GM12872 (cell line): ENCODE measurements around the gene LRFN2.

Experiments used
- CTCF ChIP-seq: IDR thresholded peaks from 3 replicates; pipeline ENCODE4 v1.5.1; 2011; ENCODE audit warnings: low read depth, mild to moderate bottlenecking, low read length, moderate library complexity; ENCODE audit not compliant: insufficient read depth

Gene LRFN2

GRCh38 chr6:40352527-40353170 lies 234.5 kb downstream of the LRFN2 start:
- no peak for TF ChIP-seq CTCF

- no peak for TF ChIP-seq CTCF
These were observed 235.2 kb downstream of the LRFN2 start for GRCh38 chr6:40352006-40352405.

DNA sequence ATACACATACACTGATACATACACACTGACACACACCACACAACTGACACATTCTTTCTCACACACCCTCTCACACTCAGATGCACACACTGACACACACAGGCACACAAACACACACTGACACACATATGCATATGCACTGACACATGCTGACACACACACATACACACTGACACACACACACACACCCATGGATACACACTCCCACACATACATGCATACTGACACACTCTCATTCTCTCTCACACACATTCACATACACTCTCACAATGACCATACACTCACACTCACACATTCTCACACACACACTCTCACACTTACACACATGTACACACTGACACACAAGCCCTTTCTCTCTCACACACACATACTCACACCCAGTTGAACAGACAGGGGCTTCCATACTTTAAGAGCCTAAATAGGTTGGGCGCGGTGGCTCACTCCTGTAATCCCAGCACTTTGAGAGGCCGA lies 236.4 kb downstream of the LRFN2 start:
- TF ChIP-seq CTCF, result no peak

DNA sequence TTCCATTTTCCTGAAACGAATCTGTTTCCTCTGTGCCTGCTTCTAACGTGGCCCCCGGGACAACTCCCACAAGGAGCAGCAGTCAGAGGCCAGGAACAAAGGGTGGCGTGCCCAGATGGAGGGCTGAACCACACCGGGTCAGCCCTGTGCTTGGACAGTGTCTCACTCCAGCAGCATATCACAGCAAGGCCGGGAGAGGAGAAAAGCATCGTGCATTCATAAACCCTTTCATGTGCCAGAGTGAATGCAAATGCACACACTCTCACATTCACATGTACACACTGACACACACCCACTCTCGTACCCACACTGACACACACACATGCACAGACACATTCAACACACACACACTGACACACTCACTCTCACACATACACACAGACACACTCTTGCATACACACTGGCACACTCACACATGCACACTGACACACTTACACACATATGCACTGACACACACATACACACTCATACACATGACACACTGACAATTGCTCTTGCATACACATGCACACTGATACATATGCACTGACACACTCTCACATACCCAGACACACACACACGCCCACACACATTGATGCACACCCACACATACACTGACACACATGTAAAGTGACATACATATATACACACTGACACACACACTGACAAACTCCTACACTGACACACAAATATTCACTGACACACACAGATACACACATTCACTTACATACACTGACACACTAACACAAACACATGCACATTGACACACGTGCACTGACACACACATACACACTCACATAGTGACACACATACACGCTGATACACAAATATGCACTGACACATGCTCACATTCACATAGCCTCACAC lies 237.0 kb downstream of the LRFN2 start:
- TF ChIP-seq CTCF, result no peak

DNA sequence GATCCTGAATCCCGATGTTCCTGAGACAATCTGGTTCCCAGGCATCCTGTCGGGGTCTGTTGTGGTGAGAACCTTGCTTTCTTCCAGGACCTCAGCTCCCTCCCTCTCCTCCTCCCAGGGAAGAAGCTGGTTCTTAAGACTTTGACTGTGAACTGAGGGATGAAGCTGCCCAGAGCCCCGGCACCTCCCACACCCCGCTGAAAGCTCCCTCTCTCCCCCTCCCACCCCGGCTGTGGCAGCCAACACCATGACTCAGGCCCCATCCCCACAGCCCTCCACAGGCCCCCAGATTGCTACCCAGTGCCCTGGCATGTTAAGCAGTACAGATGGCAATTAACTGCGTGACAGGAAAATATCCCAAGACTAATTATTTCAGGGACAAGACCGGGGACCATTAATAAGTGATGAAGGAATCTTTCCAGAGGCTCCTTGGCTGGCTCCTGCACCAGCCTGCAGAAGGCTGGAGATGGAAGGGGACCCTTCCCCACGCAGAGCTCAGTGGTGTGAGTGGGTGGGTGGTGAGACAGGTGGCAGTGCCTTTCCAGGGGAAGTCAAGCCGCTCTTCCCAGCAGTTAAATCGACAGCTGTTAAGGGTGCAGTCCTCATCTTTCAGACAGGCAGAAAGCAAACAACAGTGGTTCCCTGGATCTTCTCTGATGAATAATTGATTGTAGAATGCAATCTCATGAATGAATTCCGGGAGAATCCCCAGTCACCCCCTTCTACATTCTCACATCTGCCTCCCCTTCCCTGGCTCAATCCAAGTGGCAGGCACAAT lies 237.9 kb downstream of the LRFN2 start:
- TF ChIP-seq CTCF, result no peak

GRCh38 chr6:40348591-40348990 lies 238.6 kb downstream of the LRFN2 start:
- TF ChIP-seq CTCF, result no peak

- no peak for TF ChIP-seq CTCF
These were observed 239.6 kb downstream of the LRFN2 start for GRCh38 chr6:40347571-40348011.
